GM23248 (cell line): ENCODE results near the gene ERI3. TPM values are rescaled to one million over a fixed set of nuclear protein-coding genes. Genes with fewer than 3 reads are reported as not detected.

Experiments
- DNase-seq: peaks from one replicate; pipeline ENCODE4 v3.0.0-alpha.2; 2015
- H2AFZ ChIP-seq: fragments of 200-600 bp; sonication (generic); 2 replicates; pipeline ENCODE4 v1.6.1; 2016; ENCODE audit warnings: antibody characterized with exemption
- H3F3A ChIP-seq: fragments of 200-600 bp; sonication (generic); 2 replicates; pipeline ENCODE4 v1.6.1; 2016; ENCODE audit warnings: mild to moderate bottlenecking, antibody characterized with exemption, mixed run types; ENCODE audit not compliant: insufficient read depth
- H3K27ac ChIP-seq: fragments of 200-600 bp; sonication (generic); 2 replicates; pipeline ENCODE4 v1.5.1; 2016; ENCODE audit warnings: mild to moderate bottlenecking
- H3K27me3 ChIP-seq: fragments of 200-600 bp; sonication (generic); replicated peaks from 2 replicates; pipeline ENCODE4 v1.6.1; 2016; ENCODE audit warnings: mild to moderate bottlenecking; ENCODE audit not compliant: insufficient read depth
- H3K36me3 ChIP-seq: fragments of 200-600 bp; sonication (generic); 2 replicates; pipeline ENCODE4 v1.6.1; 2016; ENCODE audit warnings: low read depth, mild to moderate bottlenecking
- H3K4me1 ChIP-seq: fragments of 200-600 bp; sonication (generic); 2 replicates; pipeline ENCODE4 v1.6.1; 2016; ENCODE audit warnings: mild to moderate bottlenecking; ENCODE audit not compliant: insufficient read depth
- H3K4me2 ChIP-seq: fragments of 200-600 bp; sonication (generic); one replicate; pipeline ENCODE4 v1.6.1; 2016; ENCODE audit warnings: mild to moderate bottlenecking; ENCODE audit not compliant: unreplicated experiment
- H3K4me3 ChIP-seq: fragments of 200-600 bp; sonication (generic); 2 replicates; pipeline ENCODE4 v1.5.1; 2016; ENCODE audit warnings: mild to moderate bottlenecking
- H3K79me2 ChIP-seq: fragments of 200-600 bp; sonication (generic); 2 replicates; pipeline ENCODE4 v1.6.1; 2016; ENCODE audit warnings: mild to moderate bottlenecking; ENCODE audit not compliant: insufficient read depth
- H3K9ac ChIP-seq: fragments of 200-600 bp; sonication (generic); 2 replicates; pipeline ENCODE4 v1.6.1; 2016; ENCODE audit warnings: mild to moderate bottlenecking
- H3K9me2 ChIP-seq: fragments of 200-600 bp; sonication (generic); 2 replicates; pipeline ENCODE4 v1.6.1; 2016; ENCODE audit warnings: mixed run types, mild to moderate bottlenecking, moderate library complexity; ENCODE audit not compliant: insufficient read depth
- H3K9me3 ChIP-seq: fragments of 200-600 bp; sonication (generic); one replicate; pipeline ENCODE4 v1.6.1; 2017; ENCODE audit warnings: low read depth
- H4K20me1 ChIP-seq: fragments of 200-600 bp; sonication (generic); 2 replicates; pipeline ENCODE4 v1.6.0; 2016; ENCODE audit not compliant: insufficient read depth
- EZH2 ChIP-seq: fragments of 200-600 bp; sonication (generic); IDR thresholded peaks from 2 replicates; pipeline ENCODE4 v1.6.1; 2018; ENCODE audit warnings: antibody characterized with exemption, mild to moderate bottlenecking; ENCODE audit not compliant: insufficient read depth, poor library complexity, severe bottlenecking
- EZH2phosphoT487 ChIP-seq: fragments of 200-600 bp; sonication (generic); IDR thresholded peaks from 2 replicates; pipeline ENCODE4 v1.6.1; 2018; ENCODE audit warnings: antibody characterized with exemption, moderate library complexity, mild to moderate bottlenecking, low read depth; ENCODE audit not compliant: insufficient read depth
- WGBS, 2 experiments: methylation state at CpG; one replicate each; pipeline ENCODE4 v1.1.6; 2015 to 2017; ENCODE audit warnings: low lambda C conversion rate in 2 of 2, low coverage in 1 of 2; ENCODE audit errors: missing lambda C conversion rate in 2 of 2; 5-methylcytosine and 5-hydroxymethylcytosine counted together
- in situ Hi-C: fragments of 300-500 bp; cut with MboI; formaldehyde crosslinking; loops from 2 replicates; pipeline ENCODE4 v1.15.0; 2020
- polyA plus RNA-seq: library from polyadenylated mRNA; unstranded; fragments of >200 nt; fragmentation: Nextera tagmentation; extraction: Ambion mirVana; gene quantifications from 2 replicates; pipeline ENCODE4 v1.2.1, GENCODE V29; 2016
- total RNA-seq: library from RNA; depleted of rRNA; stranded (reverse); fragments of >200 nt; shearing (Covaris generic); gene quantifications from 2 replicates; pipeline ENCODE4 v1.2.3, GENCODE V29; 2014

The ERI3 gene
- total and polyA plus RNA-seq, 2 experiments from 2014 or later: 51.2 to 83.4 TPM

GRCh38 chr1:44265656-44266358, 89.2 kb downstream of the ERI3 start:
- H3K27ac ChIP-seq: no peak overlapping the region
- no peak overlapping the region for H3K4me2 ChIP-seq
- H3K9ac ChIP-seq: no peak overlapping the region
- H3K9me2 ChIP-seq: no peaks in the 10 kb centered on the region
- 100% methylated on average over 1 of the region's 1 CpG for WGBS, 2 experiments
- TF ChIP-seq EZH2phosphoT487: no peak
- TF ChIP-seq EZH2: no peak
- H3K36me3 ChIP-seq: no peaks in the 10 kb centered on the region
- H3K9me3 ChIP-seq: no peaks in the 10 kb centered on the region
- in situ Hi-C loops: no loop called here
- H3K27me3 ChIP-seq: no peaks in the 10 kb centered on the region
- H2AFZ ChIP-seq: no peak overlapping the region
- no peaks in the 10 kb centered on the region for H3F3A ChIP-seq
- no peaks in the 10 kb centered on the region for H3K4me1 ChIP-seq
- no peaks in the 10 kb centered on the region; the same call in 1 of the 2 replicates for H4K20me1 ChIP-seq
- H3K79me2 ChIP-seq: no peaks in the 10 kb centered on the region
- DNase-seq: no peak
- no peak overlapping the region for H3K4me3 ChIP-seq

- Histone ChIP-seq H3K4me3 (no peak overlapping the region), H3K79me2 (no peaks in the 10 kb centered on the region), H3K4me1 (no peaks in the 10 kb centered on the region), H3K4me2 (no peak overlapping the region), H3K27me3 (no peaks in the 10 kb centered on the region), H3K9ac (no peak overlapping the region), H4K20me1 (no peaks in the 10 kb centered on the region; the same call in 1 of the 2 replicates), H3K9me2 (no peaks in the 10 kb centered on the region), H3K9me3 (no peaks in the 10 kb centered on the region), H3K27ac (no peak overlapping the region), H3F3A (no peaks in the 10 kb centered on the region), H3K36me3 (no peaks in the 10 kb centered on the region), H2AFZ (no peak overlapping the region)
- TF ChIP-seq EZH2: no peak
- no peak for TF ChIP-seq EZH2phosphoT487
- in situ Hi-C loops: no loop called here
- 99% methylated on average over 11 of the region's 11 CpGs for WGBS, 2 experiments
- no peak for DNase-seq
Measured at GRCh38 chr1:44264451-44264771, 90.6 kb downstream of the ERI3 start.

- Histone ChIP-seq H3K4me1 (no peaks in the 10 kb centered on the region), H3K9me2 (no peaks in the 10 kb centered on the region), H3K27ac (no peak overlapping the region), H2AFZ (no peak overlapping the region), H3K9me3 (no peaks in the 10 kb centered on the region), H3K4me3 (no peak overlapping the region), H3K27me3 (no peaks in the 10 kb centered on the region), H3K4me2 (no peak overlapping the region), H3K9ac (no peak overlapping the region), H3K36me3 (no peaks in the 10 kb centered on the region), H3K79me2 (no peaks in the 10 kb centered on the region), H3F3A (no peaks in the 10 kb centered on the region), H4K20me1 (no peaks in the 10 kb centered on the region; the same call in 1 of the 2 replicates)
- no peak for DNase-seq
- no peak for TF ChIP-seq EZH2
- TF ChIP-seq EZH2phosphoT487: no peak
- 96 to 99% methylated on average over 7 to 9 of the region's 9 CpGs for WGBS, 2 experiments
- in situ Hi-C loops: no loop called here
Measured at GRCh38 chr1:44263568-44264450, 91.2 kb downstream of the ERI3 start.

- no peak overlapping the region for H2AFZ ChIP-seq
- no peaks in the 10 kb centered on the region for H3K36me3 ChIP-seq
- no peaks in the 10 kb centered on the region for H3K9me2 ChIP-seq
- no peak overlapping the region for H3K9ac ChIP-seq
- H3F3A ChIP-seq: no peaks in the 10 kb centered on the region
- in situ Hi-C loops: no loop called here
- no peak for DNase-seq
- no peaks in the 10 kb centered on the region for H3K79me2 ChIP-seq
- no peak for TF ChIP-seq EZH2
- TF ChIP-seq EZH2phosphoT487: no peak
- H3K9me3 ChIP-seq: no peaks in the 10 kb centered on the region
- no peaks in the 10 kb centered on the region for H3K27me3 ChIP-seq
- 79 to 86% methylated on average over 4 of the region's 4 CpGs for WGBS, 2 experiments
- no peak overlapping the region for H3K4me3 ChIP-seq
- no peak overlapping the region for H3K4me2 ChIP-seq
- H3K4me1 ChIP-seq: no peaks in the 10 kb centered on the region
- H4K20me1 ChIP-seq: no peaks in the 10 kb centered on the region; the same call in 1 of the 2 replicates
- no peak overlapping the region for H3K27ac ChIP-seq
Measured at GRCh38 chr1:44262816-44263567, 92.1 kb downstream of the ERI3 start.
